ENCODE measurements around the gene PCNA.
A peak's percentile ranks its signal among the peaks of the same experiment; 100 is the strongest.
"Not testable (repeated sequence)": the region's sequence is repeated elsewhere in the genome, so short reads cannot be mapped to it uniquely, and the experiment has no call there.

PCNA gene

GRCh38 chr20:5143851-5144250 is 24.1 kb upstream of the PCNA start:
- DNase-seq (ENCODE audit: low read depth in 2 of 2): no peak

DNA sequence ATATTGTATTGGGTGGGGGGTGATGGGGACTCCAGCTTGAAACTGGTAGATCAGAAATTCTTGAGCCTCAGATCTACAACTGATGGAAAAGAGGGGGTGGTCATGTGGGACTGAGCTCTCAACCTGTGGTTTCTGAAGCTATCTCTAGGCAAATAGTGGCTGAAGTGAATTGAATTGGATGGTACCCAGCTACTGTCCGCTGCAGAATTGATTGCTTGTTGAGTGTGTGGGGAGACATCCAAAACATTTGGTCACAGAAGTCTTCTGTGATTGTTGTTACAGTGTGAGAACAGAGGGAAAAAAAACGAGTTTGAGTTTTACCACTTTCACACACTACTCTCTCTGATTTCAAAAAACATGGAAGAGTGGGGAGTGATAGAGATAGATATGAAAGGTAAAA is 21.9 kb upstream of the PCNA start:
- DNase-seq (ENCODE audit: low read depth in 2 of 2): no peak

DNA sequence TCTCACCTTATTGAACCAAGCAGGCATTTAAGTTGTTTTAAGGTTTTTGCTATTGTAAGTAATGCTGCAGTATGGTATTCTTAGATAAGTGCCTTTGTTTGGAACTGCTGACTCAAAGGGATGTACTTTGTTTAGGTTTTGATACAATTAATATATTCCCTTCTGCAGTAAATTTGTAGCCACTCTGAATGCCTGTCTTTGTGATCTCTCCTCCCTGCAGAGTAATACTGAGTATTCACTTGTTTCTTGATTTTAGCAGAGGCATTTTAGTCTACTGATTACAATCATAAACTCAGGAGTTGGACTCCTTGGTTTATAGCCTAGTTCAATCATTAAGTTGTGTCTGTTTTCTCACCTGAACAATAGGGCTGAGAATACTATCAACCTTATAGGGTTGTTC is 20.4 kb upstream of the PCNA start:
- no peak for DNase-seq (ENCODE audit: low read depth in 2 of 2)

- DNase-seq (ENCODE audit: low read depth in 2 of 2): no peak
Observed at GRCh38 chr20:5136096-5136495, 16.3 kb upstream of the PCNA start.

- DNase-seq (ENCODE audit: low read depth in 2 of 2): no peak
Observed at GRCh38 chr20:5135363-5136012, 15.7 kb upstream of the PCNA start.

GRCh38 chr20:5133998-5134397 is 14.2 kb upstream of the PCNA start:
- no peak for DNase-seq (ENCODE audit: low read depth in 2 of 2)

DNA sequence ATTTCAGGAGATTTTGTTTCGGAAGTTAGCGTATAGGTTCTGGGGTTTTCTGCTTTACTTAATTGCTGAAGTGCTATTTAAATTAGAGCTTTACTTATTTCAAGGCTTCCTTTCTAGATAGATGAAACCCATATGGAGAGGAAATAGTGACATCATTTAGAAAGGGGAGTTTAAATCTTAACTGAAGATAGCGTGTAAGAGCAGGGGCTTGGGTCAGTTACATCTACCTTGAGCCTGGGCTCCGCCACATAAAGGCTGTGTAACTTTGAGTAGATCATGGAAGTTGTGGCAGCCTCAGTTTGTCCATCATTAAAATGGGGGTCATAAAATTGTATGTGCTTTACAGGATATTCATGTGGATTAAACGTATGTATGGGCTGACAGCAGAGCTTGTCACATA is 11.7 kb upstream of the PCNA start:
- DNase-seq (ENCODE audit: low read depth in 2 of 2): no peak

- no peak for DNase-seq (ENCODE audit: low read depth in 2 of 2)
Observed at GRCh38 chr20:5128886-5129285, 9.1 kb upstream of the PCNA start.

- DNase-seq (ENCODE audit: low read depth in 2 of 2): no peak
Observed at GRCh38 chr20:5127859-5128424, 8.2 kb upstream of the PCNA start.

DNA sequence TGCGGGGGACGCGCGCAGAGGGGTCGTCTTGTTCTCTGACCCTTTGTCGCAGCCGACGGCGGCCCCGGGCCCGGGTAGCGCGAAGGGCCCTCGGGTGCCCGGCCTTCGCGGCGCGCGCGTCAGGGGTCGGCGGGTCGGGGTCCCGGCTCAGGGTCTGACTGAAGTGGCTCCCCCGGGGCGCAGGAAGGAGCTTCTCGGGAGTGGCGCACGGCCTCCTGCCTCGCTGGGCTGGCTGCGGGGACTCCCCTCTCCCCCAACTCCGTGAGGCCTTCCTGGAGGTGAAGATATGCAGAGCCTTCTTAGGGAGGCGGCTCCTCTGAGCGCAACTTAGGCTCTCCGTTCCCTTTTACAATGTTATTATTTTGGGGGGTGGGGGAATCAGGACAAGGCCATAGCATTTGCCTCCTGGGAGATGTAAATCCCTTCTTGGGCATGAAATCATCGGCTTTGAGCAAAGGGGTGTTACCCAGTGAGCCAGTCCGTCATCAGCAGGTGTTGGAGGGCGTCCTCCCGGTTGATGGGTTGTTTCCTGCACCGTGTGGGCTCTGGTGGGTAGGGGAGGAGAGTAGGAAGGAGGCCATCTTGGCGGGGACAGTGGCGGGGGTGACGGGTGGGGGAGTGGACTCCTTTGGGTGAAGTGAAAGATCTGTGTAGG is 7.6 kb upstream of the PCNA start:
- no peak for DNase-seq (ENCODE audit: low read depth in 2 of 2)

- DNase-seq (ENCODE audit: low read depth in 2 of 2): peak; percentile 94 to 95
Observed at GRCh38 chr20:5126512-5127203, 6.9 kb upstream of the PCNA start, which contains the start of gene CDS2. Gene CDS2, plus strand, starts transcription at chr20:5127008. Its CDS starts 85 bp downstream, at chr20:5127093.

DNA sequence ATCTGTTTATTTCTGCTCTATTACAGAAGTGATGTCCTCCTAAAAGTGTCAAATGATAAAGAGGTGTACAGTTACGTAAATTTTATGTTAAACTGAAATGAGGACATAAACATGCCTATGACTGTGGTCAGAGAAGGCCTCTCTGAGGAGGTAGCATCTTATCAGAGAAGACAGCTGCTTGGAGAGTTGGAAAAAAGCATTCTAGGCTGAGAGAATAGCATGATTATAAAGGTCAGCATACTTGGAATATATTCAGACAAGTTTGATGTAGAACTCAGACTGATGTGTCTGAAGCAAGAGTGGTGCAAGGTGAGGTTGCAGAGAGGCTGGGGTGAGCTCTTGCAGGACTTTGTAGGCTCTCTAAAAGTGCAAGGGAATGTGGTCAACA is 3.1 kb upstream of the PCNA start:
- DNase-seq (ENCODE audit: low read depth in 2 of 2): no peak

DNA sequence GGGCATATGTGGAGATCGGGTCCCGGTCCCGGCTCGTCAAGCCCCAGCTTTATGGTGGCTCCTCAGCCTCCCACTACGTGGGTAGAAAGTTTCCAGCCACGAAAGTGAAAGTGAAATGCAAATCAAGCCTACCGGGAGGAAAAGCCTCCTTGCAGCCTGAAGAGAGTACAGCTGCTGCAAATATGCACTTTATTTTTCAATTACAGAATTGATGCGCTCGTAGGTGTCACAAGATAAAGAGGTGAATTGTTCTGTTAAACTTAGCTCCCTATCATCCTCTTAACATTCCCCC is 373 bp upstream of the PCNA start:
- DNase-seq (ENCODE audit: low read depth in 2 of 2): no peak

DNA sequence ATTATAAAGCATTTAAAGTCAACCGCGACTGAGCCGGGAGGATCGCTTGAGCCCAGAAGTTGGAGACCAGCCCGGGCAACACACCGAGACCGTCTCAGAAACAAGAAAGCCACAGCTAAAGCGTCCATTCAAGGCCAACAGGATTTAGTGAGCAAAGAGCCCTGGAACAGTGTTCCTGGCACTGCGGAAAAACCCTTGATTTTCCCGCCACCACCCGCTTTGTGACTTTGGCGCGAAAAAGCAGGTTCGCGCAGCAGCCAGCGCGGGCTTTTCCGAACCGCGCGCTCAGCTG is 669 bp downstream of the PCNA start:
- no peak for DNase-seq (ENCODE audit: low read depth in 2 of 2)

GRCh38 chr20:5118220-5119142 is 1.3 kb downstream of the PCNA start:
- no peak for DNase-seq (ENCODE audit: low read depth in 2 of 2)

- no peak for DNase-seq (ENCODE audit: low read depth in 2 of 2)
Observed at GRCh38 chr20:5116875-5117274, 2.9 kb downstream of the PCNA start.

GRCh38 chr20:5114403-5114802 is 5.4 kb downstream of the PCNA start:
- DNase-seq (ENCODE audit: low read depth in 2 of 2): no peak

GRCh38 chr20:5113615-5113986 is 6.2 kb downstream of the PCNA start:
- DNase-seq (ENCODE audit: low read depth in 2 of 2): no peak

- no peak for DNase-seq (ENCODE audit: low read depth in 2 of 2)
Observed at GRCh38 chr20:5109276-5109675, 10.5 kb downstream of the PCNA start.

DNA sequence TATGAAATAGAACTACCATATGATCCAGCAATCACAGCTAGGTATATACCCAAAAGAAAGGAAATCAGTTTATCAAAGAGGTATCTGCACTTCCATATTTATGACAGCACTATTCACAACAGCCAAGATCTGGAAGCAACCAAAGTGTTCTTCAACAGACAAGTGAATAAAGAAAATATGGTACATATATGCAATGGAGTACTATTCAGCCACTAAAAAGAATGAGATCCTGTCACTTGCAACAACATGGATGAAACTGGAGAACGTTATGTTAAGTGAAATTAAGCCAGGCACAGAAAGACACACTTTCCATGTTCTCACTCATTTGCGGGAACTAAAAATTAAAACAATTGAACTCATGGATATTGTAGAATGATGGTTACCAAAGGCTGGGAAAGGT is 15.3 kb downstream of the PCNA start:
- DNase-seq (ENCODE audit: low read depth in 2 of 2): no peak

- DNase-seq (ENCODE audit: low read depth in 2 of 2): peak in 1 of 2 experiments; percentile 5
Observed at GRCh38 chr20:5100684-5101347, 18.9 kb downstream of the PCNA start.

DNA sequence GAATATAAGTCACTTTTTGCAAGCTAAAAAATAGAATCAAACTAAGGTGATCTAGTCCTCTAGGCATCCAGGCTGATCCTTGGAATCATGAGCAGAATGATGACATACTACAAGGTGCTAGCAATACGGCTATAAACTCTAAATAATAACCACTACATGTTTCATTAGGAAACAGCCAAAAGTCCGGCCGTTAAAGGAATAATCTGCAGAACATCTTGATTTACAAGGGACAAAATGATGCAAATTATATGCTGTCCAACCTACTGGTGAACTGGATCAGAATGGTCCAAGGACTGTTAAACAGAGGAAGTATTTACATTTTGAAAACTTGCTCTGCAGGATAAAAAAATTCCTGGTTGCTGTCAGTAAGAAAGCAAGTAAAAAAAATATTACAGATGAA is 19.8 kb downstream of the PCNA start:
- DNase-seq (ENCODE audit: low read depth in 2 of 2): not testable (repeated sequence)

Data from fibroblast of skin of left biceps (primary cell).